Neuronal stem cell (in vitro differentiated cells): Measurements from ENCODE around the gene NTRK2.

Experiments
- DNase-seq: peaks from one replicate; pipeline ENCODE4 v3.0.0-alpha.2; 2013; ENCODE audit warnings: low spot score
- H2AFZ ChIP-seq: one replicate; pipeline ENCODE4 v1.6.1; 2013; ENCODE audit warnings: mild to moderate bottlenecking, low read length, inconsistent platforms
- H2AK5ac ChIP-seq: 2 replicates; pipeline ENCODE4 v1.6.1; 2013; ENCODE audit warnings: low read depth, mild to moderate bottlenecking, inconsistent platforms, low read length, moderate library complexity, mixed read lengths
- H2BK120ac ChIP-seq: 2 replicates; pipeline ENCODE4 v1.6.1; 2013; ENCODE audit warnings: low read depth, mild to moderate bottlenecking, inconsistent platforms, low read length, moderate library complexity, mixed read lengths
- H2BK12ac ChIP-seq: one replicate; pipeline ENCODE4 v1.6.1; 2013; ENCODE audit warnings: low read length, inconsistent platforms
- H2BK15ac ChIP-seq: 2 replicates; pipeline ENCODE4 v1.6.1; 2013; ENCODE audit warnings: mild to moderate bottlenecking, low read length, inconsistent platforms, mixed read lengths
- H2BK5ac ChIP-seq: one replicate; pipeline ENCODE4 v1.6.1; 2013; ENCODE audit warnings: inconsistent platforms, mild to moderate bottlenecking, low read length, moderate library complexity
- H3K14ac ChIP-seq: one replicate; pipeline ENCODE4 v1.6.1; 2013; ENCODE audit warnings: low read length, inconsistent platforms
- H3K18ac ChIP-seq: 2 replicates; pipeline ENCODE4 v1.6.1; 2013; ENCODE audit warnings: low read length, inconsistent platforms
- H3K23ac ChIP-seq: 2 replicates; pipeline ENCODE4 v1.6.1; 2013; ENCODE audit warnings: low read depth, mild to moderate bottlenecking, mixed read lengths, low read length, inconsistent platforms; ENCODE audit not compliant: poor library complexity
- H3K27ac ChIP-seq: replicated peaks from 3 replicates; pipeline ENCODE4 v1.5.1; 2013; ENCODE audit warnings: low read length, inconsistent platforms
- H3K27me3 ChIP-seq, 3 experiments: 2 replicates each; pipeline ENCODE4 v1.6.1; 2013; ENCODE audit warnings: low read length in 3 of 3, mild to moderate bottlenecking in 2 of 3, inconsistent platforms in 1 of 3, low read depth in 1 of 3, mixed read lengths in 1 of 3, moderate library complexity in 1 of 3; ENCODE audit not compliant: control insufficient read depth in 3 of 3, insufficient read depth in 3 of 3
- H3K36me3 ChIP-seq, 2 donors: replicated peaks in 1 of 2; 2 replicates each; pipeline ENCODE4 v1.6.1; 2013; ENCODE audit warnings: low read length in 2 of 2; ENCODE audit not compliant: control insufficient read depth in 2 of 2, insufficient read depth in 2 of 2
- H3K4ac ChIP-seq: 2 replicates; pipeline ENCODE4 v1.6.1; 2013; ENCODE audit warnings: inconsistent platforms, mild to moderate bottlenecking, low read length, moderate library complexity
- H3K4me1 ChIP-seq, 2 donors: 1 replicate in 1 of 2; 2 replicates in 1 of 2; pipeline ENCODE4 v1.6.1; 2013; ENCODE audit warnings: low read length in 2 of 2, low read depth in 1 of 2; ENCODE audit not compliant: control insufficient read depth in 2 of 2, insufficient read depth in 1 of 2
- H3K4me2 ChIP-seq: one replicate; pipeline ENCODE4 v1.6.1; 2013; ENCODE audit warnings: mild to moderate bottlenecking, low read length, inconsistent platforms; ENCODE audit not compliant: insufficient read depth, poor library complexity, severe bottlenecking
- H3K4me3 ChIP-seq, 2 donors: 2 replicates each; pipeline ENCODE4 v1.5.1; 2013; ENCODE audit warnings: low read length in 2 of 2, mild to moderate bottlenecking in 2 of 2, inconsistent platforms in 1 of 2, moderate library complexity in 1 of 2
- H3K79me1 ChIP-seq: one replicate; pipeline ENCODE4 v1.6.1; 2013; ENCODE audit warnings: low read depth, mild to moderate bottlenecking, inconsistent platforms, low read length, moderate library complexity
- H3K9ac ChIP-seq: one replicate; pipeline ENCODE4 v1.6.1; 2013; ENCODE audit warnings: mild to moderate bottlenecking, low read depth, low read length, inconsistent platforms; ENCODE audit not compliant: poor library complexity
- H3K9me3 ChIP-seq, 2 donors: replicated peaks in 1 of 2; 2 replicates each; pipeline versions ENCODE3 to v1.6.1; 2013; ENCODE audit warnings: low read length in 2 of 2, mild to moderate bottlenecking in 2 of 2, inconsistent platforms in 1 of 2, low read depth in 1 of 2, mixed read lengths in 1 of 2, moderate library complexity in 1 of 2; ENCODE audit not compliant: control insufficient read depth in 2 of 2, insufficient read depth in 1 of 2
- H4K8ac ChIP-seq: one replicate; pipeline ENCODE4 v1.6.1; 2013; ENCODE audit warnings: low read depth, mild to moderate bottlenecking, inconsistent platforms, low read length, moderate library complexity
- H4K91ac ChIP-seq: one replicate; pipeline ENCODE4 v1.6.1; 2013; ENCODE audit warnings: low read length, low read depth, mild to moderate bottlenecking, inconsistent platforms; ENCODE audit not compliant: poor library complexity
- WGBS, 2 donors: extraction: QIAGEN DNeasy Blood & Tissue Kit; methylation state at CpG; one replicate each; pipeline ENCODE4 v1.1.7; 2013; ENCODE audit warnings: missing lambda C conversion rate in 2 of 2, mixed read lengths in 1 of 2; ENCODE audit not compliant: insufficient read length in 2 of 2, insufficient replicate concordance in 1 of 2; ENCODE audit errors: extremely low coverage in 2 of 2; 5-methylcytosine and 5-hydroxymethylcytosine counted together

The NTRK2 gene

GRCh38 chr9:84756731-84757130 lies 87.2 kb downstream of the NTRK2 start:
- no peaks in the 10 kb centered on the region for H3K27me3 ChIP-seq
- H3K4me2 ChIP-seq, result no peak overlapping the region
- no peak overlapping the region for H2BK15ac ChIP-seq
- H3K79me1 ChIP-seq, result no peaks in the 10 kb centered on the region
- no peak overlapping the region for H4K8ac ChIP-seq
- no peak overlapping the region for H3K9ac ChIP-seq
- no peak overlapping the region for H3K4me3 ChIP-seq
- no peak overlapping the region for H2BK120ac ChIP-seq
- H3K18ac ChIP-seq, result no peak overlapping the region
- no peak overlapping the region for H3K27ac ChIP-seq
- no peak overlapping the region for H2AK5ac ChIP-seq
- H3K14ac ChIP-seq, result no peak overlapping the region
- no peak overlapping the region for H2AFZ ChIP-seq
- H4K91ac ChIP-seq, result no peak overlapping the region
- H3K4me1 ChIP-seq, result peaks cover 0 to 9% of the 10 kb centered on the region in 2 donors
- no peak overlapping the region for H3K4ac ChIP-seq
- no peak overlapping the region for H3K23ac ChIP-seq
- no peak overlapping the region for H2BK5ac ChIP-seq
- H2BK12ac ChIP-seq, result no peak overlapping the region
- no peaks in the 10 kb centered on the region for H3K9me3 ChIP-seq
- DNase-seq, result no peak
- no CpG with 5 or more reads among the region's 1 CpG for WGBS, 2 donors
- no peaks in the 10 kb centered on the region for H3K36me3 ChIP-seq

GRCh38 chr9:84758817-84759216 lies 89.3 kb downstream of the NTRK2 start:
- no peak overlapping the region for H3K27ac ChIP-seq

GRCh38 chr9:84759300-84759750 lies 89.8 kb downstream of the NTRK2 start:
- no peak overlapping the region for H3K27ac ChIP-seq
- no peaks in the 10 kb centered on the region for H3K36me3 ChIP-seq
- no peak for DNase-seq
- H2BK12ac ChIP-seq, result no peak overlapping the region
- no peaks in the 10 kb centered on the region for H3K27me3 ChIP-seq
- no peak overlapping the region for H4K8ac ChIP-seq
- WGBS, 2 donors, result no CpG with 5 or more reads among the region's 2 CpGs
- H2AFZ ChIP-seq, result no peak overlapping the region
- H3K4me2 ChIP-seq, result no peak overlapping the region
- H3K79me1 ChIP-seq, result no peaks in the 10 kb centered on the region
- H3K4ac ChIP-seq, result no peak overlapping the region
- H3K9me3 ChIP-seq, result peaks cover 0 to 2% of the 10 kb centered on the region in 2 donors
- no peak overlapping the region for H2AK5ac ChIP-seq
- H4K91ac ChIP-seq, result no peak overlapping the region
- no peak overlapping the region for H3K4me3 ChIP-seq
- H3K18ac ChIP-seq, result no peak overlapping the region
- H3K4me1 ChIP-seq, result peaks cover 0 to 9% of the 10 kb centered on the region in 2 donors
- no peak overlapping the region for H2BK5ac ChIP-seq
- no peak overlapping the region for H2BK15ac ChIP-seq
- H2BK120ac ChIP-seq, result no peak overlapping the region
- no peak overlapping the region for H3K14ac ChIP-seq
- no peak overlapping the region for H3K9ac ChIP-seq
- H3K23ac ChIP-seq, result no peak overlapping the region

More at GRCh38 chr9:84758817-84759216, 89.3 kb downstream of the NTRK2 start:
- Histone ChIP-seq H2BK15ac (no peak overlapping the region), H3K14ac (no peak overlapping the region), H3K18ac (no peak overlapping the region), H3K4ac (no peak overlapping the region), H3K4me3 (no peak overlapping the region), H2BK120ac (no peak overlapping the region), H2BK12ac (no peak overlapping the region), H2BK5ac (no peak overlapping the region), H3K27me3 (no peaks in the 10 kb centered on the region), H3K23ac (no peak overlapping the region), H4K91ac (no peak overlapping the region), H4K8ac (no peak overlapping the region), H3K4me1 (peaks cover 0 to 9% of the 10 kb centered on the region in 2 donors), H3K9me3 (peaks cover 0 to 2% of the 10 kb centered on the region in 2 donors), H3K4me2 (no peak overlapping the region), H3K36me3 (no peaks in the 10 kb centered on the region), H3K79me1 (no peaks in the 10 kb centered on the region), H3K9ac (no peak overlapping the region), H2AFZ (no peak overlapping the region), H2AK5ac (no peak overlapping the region)
- no CpG with 5 or more reads among the region's 1 CpG for whole genome bisulfite sequencing, 2 donors
- DNase-seq, result no peak

- H3K4me2 ChIP-seq, result no peak overlapping the region
- H3K14ac ChIP-seq, result no peak overlapping the region
- no peak overlapping the region for H3K4me3 ChIP-seq
- H3K36me3 ChIP-seq, result no peaks in the 10 kb centered on the region
- no peak overlapping the region for H2BK5ac ChIP-seq
- WGBS, 2 donors, result no CpG with 5 or more reads among the region's 2 CpGs
- H3K9me3 ChIP-seq, result peaks cover 0 to 2% of the 10 kb centered on the region in 2 donors
- no peaks in the 10 kb centered on the region for H3K27me3 ChIP-seq
- peaks cover 0 to 9% of the 10 kb centered on the region in 2 donors for H3K4me1 ChIP-seq
- no peak overlapping the region for H3K18ac ChIP-seq
- H4K8ac ChIP-seq, result no peak overlapping the region
- H2BK12ac ChIP-seq, result no peak overlapping the region
- H2AK5ac ChIP-seq, result no peak overlapping the region
- H2AFZ ChIP-seq, result no peak overlapping the region
- H3K27ac ChIP-seq, result no peak overlapping the region
- H3K9ac ChIP-seq, result no peak overlapping the region
- no peak overlapping the region for H4K91ac ChIP-seq
- H2BK120ac ChIP-seq, result no peak overlapping the region
- H3K23ac ChIP-seq, result no peak overlapping the region
- no peak for DNase-seq
- H3K4ac ChIP-seq, result no peak overlapping the region
- no peak overlapping the region for H2BK15ac ChIP-seq
- no peaks in the 10 kb centered on the region for H3K79me1 ChIP-seq
Measured at GRCh38 chr9:84759804-84760203, 90.3 kb downstream of the NTRK2 start.
